Measurements from ENCODE around the gene SLC49A3. TPM values are rescaled to one million over a fixed set of nuclear protein-coding genes. Genes with fewer than 3 reads are reported as not detected.
A peak's percentile ranks its signal among the peaks of the same experiment; 100 is the strongest.

SLC49A3 gene
- total and polyA plus RNA-seq, 2 of the 8 experiments (the other 6 are each of a cell fraction or from before 2014, with no cell fraction given): 5.0 to 8.8 TPM

DNA sequence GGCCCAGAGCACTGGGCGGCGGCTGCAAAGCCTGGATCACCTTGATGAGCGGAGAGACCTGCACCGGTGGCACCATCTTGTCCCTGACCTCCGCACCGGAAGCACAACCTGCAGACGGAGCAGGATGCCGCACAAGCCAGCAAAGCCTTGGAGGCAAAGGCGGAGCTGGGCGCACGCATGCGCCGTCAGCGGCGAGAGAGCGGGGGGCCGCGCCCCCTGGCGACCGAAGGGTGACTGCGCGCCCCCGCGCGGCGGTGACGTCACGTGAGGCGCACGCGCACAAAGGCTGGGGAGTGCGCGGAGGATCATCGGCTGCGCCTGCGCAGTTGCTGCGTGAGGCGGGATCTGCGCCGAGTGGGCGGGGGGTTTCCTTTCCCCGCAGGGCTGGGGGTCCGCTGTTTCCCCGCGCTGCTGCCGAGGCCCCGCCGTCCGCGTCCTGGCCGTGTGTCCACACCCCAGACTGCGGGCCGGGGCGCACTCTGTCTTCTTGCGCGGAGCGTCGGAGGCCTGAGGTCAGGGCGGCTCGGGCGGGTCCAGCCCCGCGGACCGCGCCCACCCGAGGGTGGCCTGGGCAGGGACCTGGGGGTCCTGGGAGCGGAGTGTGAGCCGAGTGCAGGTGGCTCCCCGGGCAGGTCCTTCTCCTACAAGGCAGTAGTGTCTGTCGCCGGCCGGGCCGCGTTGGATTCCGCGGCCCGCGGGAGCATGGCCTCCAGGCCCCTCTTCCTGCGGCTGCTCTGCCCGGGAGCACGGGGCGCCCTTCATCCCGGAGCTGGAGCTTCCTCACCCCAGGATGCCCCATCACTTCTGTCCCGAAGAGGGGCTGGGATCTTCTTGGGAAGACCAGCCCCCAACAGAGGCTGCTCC lies 14.5 kb downstream of the SLC49A3 start, which contains the start of the genes ATP5ME and MYL5 (continued):
- TF ChIP-seq FOSL1 (IDR thresholded peaks at IDR 0.05; ENCODE audit: insufficient read depth, low read depth, low read length): no peak
- no peak for TF ChIP-seq SP2 (IDR thresholded peaks at IDR 0.05; ENCODE audit: low read length)
- no peak for TF ChIP-seq CBX5 (IDR thresholded peaks at IDR 0.05; ENCODE audit: low read depth, low read length)
- TF ChIP-seq, protein P1, sequence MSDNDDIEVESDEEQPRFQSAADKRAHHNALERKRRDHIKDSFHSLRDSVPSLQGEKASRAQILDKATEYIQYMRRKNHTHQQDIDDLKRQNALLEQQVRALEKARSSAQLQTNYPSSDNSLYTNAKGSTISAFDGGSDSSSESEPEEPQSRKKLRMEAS (IDR thresholded peaks at IDR 0.05): peak; percentile 68
- peak; percentile 93 for TF ChIP-seq GABPA (IDR thresholded peaks at IDR 0.05; ENCODE audit: borderline replicate concordance, insufficient read depth, low read length)
- no peak for TF ChIP-seq MAFK (IDR thresholded peaks at IDR 0.05; ENCODE audit: low read depth, low read length)
- TF ChIP-seq TAF7 (optimal IDR thresholded peaks at IDR 0.05; ENCODE audit: borderline replicate concordance, low read depth, low read length): peak; percentile 23
- peak; percentile 79 for TF ChIP-seq CHD2 (IDR thresholded peaks at IDR 0.05; ENCODE audit: low read length)
- TF ChIP-seq SIX5 (IDR thresholded peaks at IDR 0.05; ENCODE audit: low read depth, low read length): no peak
- TF ChIP-seq EP300 (IDR thresholded peaks at IDR 0.05; ENCODE audit: borderline replicate concordance in 1 of 2, low read depth in 2 of 2, low read length in 2 of 2): peak in 1 of 2 experiments; percentile 27; a peak in 1 of 3 replicates
- TF ChIP-seq CTBP2 (IDR thresholded peaks at IDR 0.05; ENCODE audit: borderline replicate concordance, insufficient read depth, insufficient read length, low read length): no peak
- peak; percentile 78 for TF ChIP-seq KDM4A (IDR thresholded peaks at IDR 0.05; ENCODE audit: low read depth, low read length, severe bottlenecking)
- no peak for TF ChIP-seq SRF (IDR thresholded peaks at IDR 0.05; ENCODE audit: low read depth, low read length)
- TF ChIP-seq BRCA1 (IDR thresholded peaks at IDR 0.05; ENCODE audit: low read depth, low read length): peak; percentile 45; the same call in 1 of the 2 replicates
- TF ChIP-seq SP4 (IDR thresholded peaks at IDR 0.05; ENCODE audit: low read length): no peak; the same call in 1 of the 2 replicates
- no peak for TF ChIP-seq SAP30 (IDR thresholded peaks at IDR 0.05; ENCODE audit: insufficient read depth, insufficient replicate concordance, low read length)
- TF ChIP-seq, protein P2, sequence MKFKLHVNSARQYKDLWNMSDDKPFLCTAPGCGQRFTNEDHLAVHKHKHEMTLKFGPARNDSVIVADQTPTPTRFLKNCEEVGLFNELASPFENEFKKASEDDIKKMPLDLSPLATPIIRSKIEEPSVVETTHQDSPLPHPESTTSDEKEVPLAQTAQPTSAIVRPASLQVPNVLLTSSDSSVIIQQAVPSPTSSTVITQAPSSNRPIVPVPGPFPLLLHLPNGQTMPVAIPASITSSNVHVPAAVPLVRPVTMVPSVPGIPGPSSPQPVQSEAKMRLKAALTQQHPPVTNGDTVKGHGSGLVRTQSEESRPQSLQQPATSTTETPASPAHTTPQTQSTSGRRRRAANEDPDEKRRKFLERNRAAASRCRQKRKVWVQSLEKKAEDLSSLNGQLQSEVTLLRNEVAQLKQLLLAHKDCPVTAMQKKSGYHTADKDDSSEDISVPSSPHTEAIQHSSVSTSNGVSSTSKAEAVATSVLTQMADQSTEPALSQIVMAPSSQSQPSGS (IDR thresholded peaks at IDR 0.05; ENCODE audit: low read length): peak; percentile 97
- TF ChIP-seq SIRT6 (IDR thresholded peaks at IDR 0.05; ENCODE audit: low read length): no peak
- TF ChIP-seq TAF1 (IDR thresholded peaks at IDR 0.05; ENCODE audit: low read depth, low read length): peak; percentile 89
- TF ChIP-seq, protein P3, sequence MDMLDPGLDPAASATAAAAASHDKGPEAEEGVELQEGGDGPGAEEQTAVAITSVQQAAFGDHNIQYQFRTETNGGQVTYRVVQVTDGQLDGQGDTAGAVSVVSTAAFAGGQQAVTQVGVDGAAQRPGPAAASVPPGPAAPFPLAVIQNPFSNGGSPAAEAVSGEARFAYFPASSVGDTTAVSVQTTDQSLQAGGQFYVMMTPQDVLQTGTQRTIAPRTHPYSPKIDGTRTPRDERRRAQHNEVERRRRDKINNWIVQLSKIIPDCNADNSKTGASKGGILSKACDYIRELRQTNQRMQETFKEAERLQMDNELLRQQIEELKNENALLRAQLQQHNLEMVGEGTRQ (IDR thresholded peaks at IDR 0.05; ENCODE audit: low read length): peak; percentile 82

Data from H1 (cell line).